ENCODE measurements around the gene ARHGAP26.

The ARHGAP26 gene

DNA sequence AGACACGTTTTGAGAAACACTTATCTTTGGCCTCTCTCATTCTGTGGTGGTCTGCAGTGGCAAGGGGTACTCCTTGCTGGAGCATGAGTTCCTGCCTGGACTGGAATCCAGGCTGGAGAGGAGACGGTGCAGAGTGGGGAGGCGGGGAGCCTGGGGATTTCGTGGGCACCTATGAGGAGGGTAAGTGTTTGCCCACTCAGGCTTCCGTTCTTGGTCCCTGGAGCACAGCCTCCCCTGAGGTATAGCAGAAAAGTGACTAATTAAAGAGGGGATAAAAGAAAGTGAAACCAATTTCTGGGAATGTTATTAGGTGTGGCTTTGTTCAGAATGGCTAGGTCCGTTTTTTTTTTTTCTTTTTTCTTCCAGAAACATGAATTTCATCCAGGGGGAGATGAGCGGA lies 90.8 kb downstream of the ARHGAP26 start:
- no peak overlapping the region for H3K4me3 ChIP-seq (replicated peaks; ENCODE audit: low read depth, low read length)
- no peak for DNase-seq (ENCODE audit: low read depth)
- no peak for TF ChIP-seq CTCF (IDR thresholded peaks at IDR 0.05; ENCODE audit: low read length, missing control alignments)

GRCh38 chr5:142862594-142862993 lies 92.4 kb downstream of the ARHGAP26 start:
- no peak for TF ChIP-seq CTCF (IDR thresholded peaks at IDR 0.05; ENCODE audit: low read length, missing control alignments)

DNA sequence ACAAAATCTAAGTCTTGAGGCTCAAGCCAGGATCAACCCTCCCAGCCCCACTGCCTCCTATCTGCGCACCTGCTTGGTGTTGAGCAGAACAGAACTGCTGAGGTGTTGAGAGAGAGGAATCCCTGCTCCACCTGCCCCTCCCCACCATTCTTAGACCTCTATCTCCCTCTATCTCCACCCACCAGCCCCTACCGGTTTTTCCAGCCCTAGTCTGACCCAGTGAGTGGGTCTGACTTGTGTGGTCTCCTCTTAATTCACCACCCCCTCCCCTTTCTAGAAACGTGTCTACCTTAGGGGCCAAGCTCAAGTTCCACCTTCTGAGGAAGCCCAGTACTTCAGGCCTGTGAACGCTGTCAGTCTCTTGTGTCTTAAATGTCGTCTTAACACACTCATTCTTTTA lies 93.7 kb downstream of the ARHGAP26 start:
- no peak for TF ChIP-seq CTCF (IDR thresholded peaks at IDR 0.05; ENCODE audit: low read length, missing control alignments)
- no peak for DNase-seq (ENCODE audit: low read depth)
- H3K4me3 ChIP-seq (replicated peaks; ENCODE audit: low read depth, low read length) = no peak overlapping the region

More at GRCh38 chr5:142862594-142862993, 92.4 kb downstream of the ARHGAP26 start:
- H3K4me3 ChIP-seq (replicated peaks; ENCODE audit: low read depth, low read length) = no peak overlapping the region
- DNase-seq (ENCODE audit: low read depth) = peak; percentile 39

GRCh38 chr5:142864290-142865260 lies 94.4 kb downstream of the ARHGAP26 start:
- DNase-seq (ENCODE audit: low read depth) = peak; percentile 55
- no peak overlapping the region for H3K4me3 ChIP-seq (replicated peaks; ENCODE audit: low read depth, low read length)
- TF ChIP-seq CTCF (IDR thresholded peaks at IDR 0.05; ENCODE audit: low read length, missing control alignments) = no peak

GRCh38 chr5:142865631-142866030 lies 95.5 kb downstream of the ARHGAP26 start:
- H3K4me3 ChIP-seq (replicated peaks; ENCODE audit: low read depth, low read length) = no peak overlapping the region
- no peak for TF ChIP-seq CTCF (IDR thresholded peaks at IDR 0.05; ENCODE audit: low read length, missing control alignments)
- DNase-seq (ENCODE audit: low read depth) = no peak

GRCh38 chr5:142866563-142867275 lies 96.5 kb downstream of the ARHGAP26 start:
- TF ChIP-seq CTCF (IDR thresholded peaks at IDR 0.05; ENCODE audit: low read length, missing control alignments) = peak; percentile 72
- no peak overlapping the region for H3K4me3 ChIP-seq (replicated peaks; ENCODE audit: low read depth, low read length)
- DNase-seq (ENCODE audit: low read depth) = peak; percentile 82

All from fibroblast of pulmonary artery (primary cell).